ENCODE data around the gene GRIP1. TPM values are rescaled to one million over a fixed set of nuclear protein-coding genes. Genes with fewer than 3 reads are reported as not detected.

GRIP1 gene
- total RNA-seq, 1 donor, result under 0.01 TPM

DNA sequence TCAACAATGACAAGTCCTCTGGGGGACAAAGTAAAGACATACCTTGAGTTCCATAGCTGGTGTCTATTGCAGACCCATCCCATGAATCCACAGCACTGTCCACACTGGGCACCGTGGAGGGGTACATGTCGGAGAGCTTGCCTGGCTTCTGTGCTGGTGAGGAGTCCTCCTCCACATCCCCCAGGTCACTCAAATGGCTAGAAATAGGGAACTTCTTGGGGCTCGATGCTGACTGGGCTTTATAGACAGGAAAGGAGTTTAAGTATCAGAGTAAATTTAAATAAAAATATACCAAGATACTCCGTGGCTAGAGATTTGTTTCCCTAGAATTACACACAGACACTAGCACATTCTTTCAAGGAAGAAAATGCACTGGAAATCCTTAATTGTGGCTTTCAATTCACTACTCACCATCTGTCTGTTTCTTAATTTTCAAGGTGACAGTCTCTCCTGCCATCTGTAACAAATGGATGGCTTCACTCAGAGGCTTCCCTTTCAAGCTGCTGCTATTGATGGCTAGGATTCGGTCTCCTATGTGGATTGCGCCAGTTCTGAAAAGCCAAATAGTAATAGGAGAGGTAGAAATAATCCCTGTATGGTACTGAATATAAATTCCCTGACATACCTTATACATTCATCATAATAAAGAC lies 286.5 kb downstream of the GRIP1 start:
- TF ChIP-seq, protein P1, sequence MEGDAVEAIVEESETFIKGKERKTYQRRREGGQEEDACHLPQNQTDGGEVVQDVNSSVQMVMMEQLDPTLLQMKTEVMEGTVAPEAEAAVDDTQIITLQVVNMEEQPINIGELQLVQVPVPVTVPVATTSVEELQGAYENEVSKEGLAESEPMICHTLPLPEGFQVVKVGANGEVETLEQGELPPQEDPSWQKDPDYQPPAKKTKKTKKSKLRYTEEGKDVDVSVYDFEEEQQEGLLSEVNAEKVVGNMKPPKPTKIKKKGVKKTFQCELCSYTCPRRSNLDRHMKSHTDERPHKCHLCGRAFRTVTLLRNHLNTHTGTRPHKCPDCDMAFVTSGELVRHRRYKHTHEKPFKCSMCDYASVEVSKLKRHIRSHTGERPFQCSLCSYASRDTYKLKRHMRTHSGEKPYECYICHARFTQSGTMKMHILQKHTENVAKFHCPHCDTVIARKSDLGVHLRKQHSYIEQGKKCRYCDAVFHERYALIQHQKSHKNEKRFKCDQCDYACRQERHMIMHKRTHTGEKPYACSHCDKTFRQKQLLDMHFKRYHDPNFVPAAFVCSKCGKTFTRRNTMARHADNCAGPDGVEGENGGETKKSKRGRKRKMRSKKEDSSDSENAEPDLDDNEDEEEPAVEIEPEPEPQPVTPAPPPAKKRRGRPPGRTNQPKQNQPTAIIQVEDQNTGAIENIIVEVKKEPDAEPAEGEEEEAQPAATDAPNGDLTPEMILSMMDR (IDR thresholded peaks at IDR 0.05; ENCODE audit: extremely low read depth, low read depth, low read length), result no peak
- Histone ChIP-seq H3K27ac (ENCODE audit: low read depth, low read length) (no peak overlapping the region), H4K20me1 (ENCODE audit: insufficient read depth, low read length) (no peaks in the 10 kb centered on the region), H3K79me2 (ENCODE audit: insufficient read depth, low read length) (no peaks in the 10 kb centered on the region), H3K4me1 (ENCODE audit: insufficient read depth, low read length) (no peaks in the 10 kb centered on the region), H3K27me3 (ENCODE audit: insufficient read depth, low read length) (peaks cover 14% of the 10 kb centered on the region), H2AFZ (ENCODE audit: low read length) (no peak overlapping the region), H3K9me3 (ENCODE audit: low read depth, low read length) (no peaks in the 10 kb centered on the region), H3K4me3 (ENCODE audit: insufficient read depth, low read length) (no peak overlapping the region), H3K36me3 (ENCODE audit: insufficient read depth, low read length) (no peaks in the 10 kb centered on the region), H3K4me2 (ENCODE audit: insufficient read depth, low read length) (no peak overlapping the region)
- no peak for DNase-seq (ENCODE audit: insufficient read length, low spot score, missing footprints)

DNA sequence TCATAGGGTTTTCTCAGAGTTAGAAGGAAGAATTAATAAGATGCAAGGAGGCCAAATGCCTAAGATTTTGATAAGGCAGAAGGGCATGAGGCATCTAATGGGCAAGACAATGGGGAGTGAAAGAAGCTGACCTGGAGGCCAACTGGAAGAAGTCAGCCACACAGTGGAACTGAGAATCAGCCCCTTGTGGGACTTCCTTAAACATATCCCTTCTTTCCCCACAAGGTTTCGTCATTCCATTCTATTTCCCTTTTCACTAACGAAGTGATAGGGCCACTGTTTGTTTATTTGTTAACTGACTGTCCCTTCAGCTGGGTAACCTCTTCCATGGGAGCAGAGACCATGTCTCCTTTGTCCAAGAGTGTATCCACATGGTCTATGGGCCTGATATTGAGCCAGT lies 290.4 kb downstream of the GRIP1 start:
- H3K9me3 ChIP-seq (ENCODE audit: low read depth, low read length), result no peaks in the 10 kb centered on the region
- no peak overlapping the region for H3K4me3 ChIP-seq (ENCODE audit: insufficient read depth, low read length)
- H4K20me1 ChIP-seq (ENCODE audit: insufficient read depth, low read length), result no peaks in the 10 kb centered on the region
- peaks cover 12% of the 10 kb centered on the region for H3K27me3 ChIP-seq (ENCODE audit: insufficient read depth, low read length)
- no peaks in the 10 kb centered on the region for H3K79me2 ChIP-seq (ENCODE audit: insufficient read depth, low read length)
- TF ChIP-seq, protein P1 (IDR thresholded peaks at IDR 0.05; ENCODE audit: extremely low read depth, low read depth, low read length), result no peak
- no peak overlapping the region for H2AFZ ChIP-seq (ENCODE audit: low read length)
- DNase-seq (ENCODE audit: insufficient read length, low spot score, missing footprints), result no peak
- no peak overlapping the region for H3K27ac ChIP-seq (ENCODE audit: low read depth, low read length)
- H3K4me2 ChIP-seq (ENCODE audit: insufficient read depth, low read length), result no peak overlapping the region
- no peaks in the 10 kb centered on the region for H3K4me1 ChIP-seq (ENCODE audit: insufficient read depth, low read length)
- H3K36me3 ChIP-seq (ENCODE audit: insufficient read depth, low read length), result no peaks in the 10 kb centered on the region

DNA sequence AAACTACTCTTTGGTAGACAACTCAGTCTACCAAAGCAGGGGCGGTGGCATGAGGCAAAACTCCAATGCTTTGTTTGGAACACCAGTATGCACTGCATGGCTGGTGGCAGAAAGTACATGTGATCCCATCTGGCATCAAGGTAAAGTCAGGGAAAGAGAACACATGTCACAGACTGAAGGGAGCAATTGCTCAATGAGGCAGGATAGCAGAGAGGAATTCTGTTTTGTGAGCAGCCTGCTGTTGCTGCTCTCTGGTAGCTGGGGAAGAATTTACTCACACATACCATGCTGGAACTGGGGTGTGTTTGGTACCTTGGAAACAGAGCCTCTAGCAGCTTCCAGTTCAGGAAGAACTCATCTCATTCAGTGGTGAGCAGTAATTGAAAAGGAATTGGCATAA lies 291.8 kb downstream of the GRIP1 start:
- Histone ChIP-seq H3K4me2 (ENCODE audit: insufficient read depth, low read length) (no peak overlapping the region), H3K4me1 (ENCODE audit: insufficient read depth, low read length) (no peaks in the 10 kb centered on the region), H3K36me3 (ENCODE audit: insufficient read depth, low read length) (no peaks in the 10 kb centered on the region), H3K79me2 (ENCODE audit: insufficient read depth, low read length) (no peaks in the 10 kb centered on the region), H3K4me3 (ENCODE audit: insufficient read depth, low read length) (no peak overlapping the region), H2AFZ (ENCODE audit: low read length) (no peak overlapping the region), H4K20me1 (ENCODE audit: insufficient read depth, low read length) (no peaks in the 10 kb centered on the region), H3K27me3 (ENCODE audit: insufficient read depth, low read length) (peaks cover 9% of the 10 kb centered on the region), H3K9me3 (ENCODE audit: low read depth, low read length) (no peaks in the 10 kb centered on the region), H3K27ac (ENCODE audit: low read depth, low read length) (no peak overlapping the region)
- no peak for DNase-seq (ENCODE audit: insufficient read length, low spot score, missing footprints)
- TF ChIP-seq, protein P1 (IDR thresholded peaks at IDR 0.05; ENCODE audit: extremely low read depth, low read depth, low read length), result no peak

DNA sequence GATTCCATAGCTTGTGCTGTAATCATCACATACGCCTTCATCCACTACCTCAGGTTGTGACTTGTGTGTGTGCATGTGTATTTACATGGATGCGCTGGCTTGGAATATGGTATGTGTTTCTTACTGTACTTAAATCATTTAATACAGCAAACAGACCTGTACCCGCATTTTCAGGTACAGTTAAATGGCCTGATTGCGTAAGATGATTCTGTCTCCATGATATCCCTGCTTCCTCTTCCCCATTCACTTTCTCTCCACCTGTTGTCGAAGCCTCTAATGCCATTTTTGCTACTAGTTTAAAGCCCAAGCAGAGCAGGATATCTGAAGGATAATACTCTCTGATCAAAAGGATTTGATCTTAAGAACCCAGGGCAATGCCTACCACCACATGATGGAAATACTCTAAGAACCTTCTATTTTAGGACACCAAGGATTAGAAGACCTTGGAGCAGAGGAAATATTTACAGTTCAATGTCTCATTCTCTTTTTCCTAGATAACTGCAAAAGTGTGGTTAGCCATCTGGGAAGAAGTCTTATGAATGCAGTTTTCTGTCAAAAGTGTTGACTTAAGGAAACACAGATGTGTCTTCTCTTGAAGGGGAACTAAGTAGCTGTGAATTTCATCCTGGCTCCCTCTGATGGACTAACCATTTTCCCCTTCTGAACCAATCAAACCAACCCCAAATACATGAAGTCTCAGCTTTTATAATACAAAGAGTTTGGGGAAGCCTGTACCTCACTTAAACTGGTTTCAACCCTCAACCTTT lies 297.9 kb downstream of the GRIP1 start:
- Histone ChIP-seq H3K79me2 (ENCODE audit: insufficient read depth, low read length) (no peaks in the 10 kb centered on the region), H3K4me3 (ENCODE audit: insufficient read depth, low read length) (no peak overlapping the region), H3K27me3 (ENCODE audit: insufficient read depth, low read length) (peaks cover 4% of the 10 kb centered on the region), H3K4me1 (ENCODE audit: insufficient read depth, low read length) (no peaks in the 10 kb centered on the region), H2AFZ (ENCODE audit: low read length) (no peak overlapping the region), H3K27ac (ENCODE audit: low read depth, low read length) (no peak overlapping the region), H3K9me3 (ENCODE audit: low read depth, low read length) (no peaks in the 10 kb centered on the region), H3K4me2 (ENCODE audit: insufficient read depth, low read length) (no peak overlapping the region), H4K20me1 (ENCODE audit: insufficient read depth, low read length) (no peaks in the 10 kb centered on the region), H3K36me3 (ENCODE audit: insufficient read depth, low read length) (no peaks in the 10 kb centered on the region)
- TF ChIP-seq, protein P1 (IDR thresholded peaks at IDR 0.05; ENCODE audit: extremely low read depth, low read depth, low read length), result no peak
- DNase-seq (ENCODE audit: insufficient read length, low spot score, missing footprints), result no peak
